ENCODE results near the gene TMEM80.

The TMEM80 gene

GRCh38 chr11:707817-708420, 12.3 kb downstream of the TMEM80 start:
- Mint-ChIP-seq H3K27me3 (peaks cover 24 to 47% of the 10 kb centered on the region in 2 donors), H3K36me3 (ENCODE audit: insufficient read depth) (no peaks in the 10 kb centered on the region), H3K9me3 (no peaks in the 10 kb centered on the region), H3K27ac (no peak overlapping the region), H3K4me3 (peak overlapping the region in 1 of 2 donors; percentile 10), H3K4me1 (ENCODE audit: low read depth in 2 of 2) (peaks cover 3 to 13% of the 10 kb centered on the region in 2 donors)
- ATAC-seq (replicated peaks) (no peak), DNase-seq (no peak)

- H3K4me1 Mint-ChIP-seq (ENCODE audit: low read depth in 2 of 2): peaks cover 3 to 13% of the 10 kb centered on the region in 2 donors
- H3K27me3 Mint-ChIP-seq: peaks cover 24 to 50% of the 10 kb centered on the region in 2 donors
- no peak for DNase-seq
- no peaks in the 10 kb centered on the region for H3K9me3 Mint-ChIP-seq
- H3K4me3 Mint-ChIP-seq: no peak overlapping the region
- ATAC-seq (replicated peaks): no peak
- H3K36me3 Mint-ChIP-seq (ENCODE audit: insufficient read depth): no peaks in the 10 kb centered on the region
- H3K27ac Mint-ChIP-seq: no peak overlapping the region
Observed at GRCh38 chr11:708511-708910, 12.9 kb downstream of the TMEM80 start.

GRCh38 chr11:709109-709997, 13.7 kb downstream of the TMEM80 start:
- ATAC-seq (replicated peaks) (no peak), DNase-seq (no peak)
- Mint-ChIP-seq H3K4me1 (ENCODE audit: low read depth in 2 of 2) (peaks cover 3 to 13% of the 10 kb centered on the region in 2 donors), H3K9me3 (no peaks in the 10 kb centered on the region), H3K27me3 (peaks cover 24 to 58% of the 10 kb centered on the region in 2 donors), H3K27ac (no peak overlapping the region), H3K4me3 (no peak overlapping the region), H3K36me3 (ENCODE audit: insufficient read depth) (no peaks in the 10 kb centered on the region)

GRCh38 chr11:714436-714835, 18.8 kb downstream of the TMEM80 start:
- H3K4me1 Mint-ChIP-seq (ENCODE audit: low read depth in 2 of 2): peaks cover 0 to 8% of the 10 kb centered on the region in 2 donors
- no peaks in the 10 kb centered on the region for H3K36me3 Mint-ChIP-seq (ENCODE audit: insufficient read depth)
- DNase-seq (no peak), ATAC-seq (replicated peaks) (no peak)
- H3K9me3 Mint-ChIP-seq: no peaks in the 10 kb centered on the region
- H3K27me3 Mint-ChIP-seq: peaks cover 24 to 50% of the 10 kb centered on the region in 2 donors
- no peak overlapping the region for H3K4me3 Mint-ChIP-seq
- no peak overlapping the region for H3K27ac Mint-ChIP-seq

GRCh38 chr11:719214-720016, 23.8 kb downstream of the TMEM80 start:
- ATAC-seq (replicated peaks): no peak
- Mint-ChIP-seq H3K9me3 (no peaks in the 10 kb centered on the region), H3K4me3 (peak overlapping the region; percentile 68 to 70), H3K36me3 (ENCODE audit: insufficient read depth) (no peaks in the 10 kb centered on the region), H3K27me3 (peaks cover 27 to 30% of the 10 kb centered on the region in 2 donors), H3K27ac (no peak overlapping the region), H3K4me1 (ENCODE audit: low read depth in 2 of 2) (peaks cover 7 to 11% of the 10 kb centered on the region in 2 donors)
- DNase-seq: no peak

- H3K27me3 Mint-ChIP-seq: peaks cover 20 to 24% of the 10 kb centered on the region in 2 donors
- no peak overlapping the region for H3K27ac Mint-ChIP-seq
- peak overlapping the region; percentile 68 to 70 for H3K4me3 Mint-ChIP-seq
- DNase-seq (no peak), ATAC-seq (replicated peaks) (no peak)
- H3K9me3 Mint-ChIP-seq: no peaks in the 10 kb centered on the region
- H3K36me3 Mint-ChIP-seq (ENCODE audit: insufficient read depth): no peaks in the 10 kb centered on the region
- H3K4me1 Mint-ChIP-seq (ENCODE audit: low read depth in 2 of 2): peaks cover 7 to 11% of the 10 kb centered on the region in 2 donors
Observed at GRCh38 chr11:720017-720641, 24.5 kb downstream of the TMEM80 start.

- H3K27ac Mint-ChIP-seq: no peak overlapping the region
- peak overlapping the region; percentile 69 to 70 for H3K4me3 Mint-ChIP-seq
- peak; percentile 33 to 50 (median 38) for DNase-seq
- H3K27me3 Mint-ChIP-seq: peaks cover 18 to 24% of the 10 kb centered on the region in 2 donors
- H3K9me3 Mint-ChIP-seq: no peaks in the 10 kb centered on the region
- peaks cover 10 to 11% of the 10 kb centered on the region in 2 donors for H3K4me1 Mint-ChIP-seq (ENCODE audit: low read depth in 2 of 2)
- no peaks in the 10 kb centered on the region for H3K36me3 Mint-ChIP-seq (ENCODE audit: insufficient read depth)
- peak; percentile 61 for ATAC-seq (replicated peaks)
Observed at GRCh38 chr11:720642-721246, 25.1 kb downstream of the TMEM80 start.

GRCh38 chr11:721247-721740, 25.7 kb downstream of the TMEM80 start:
- Mint-ChIP-seq H3K9me3 (no peaks in the 10 kb centered on the region), H3K27me3 (peaks cover 18 to 24% of the 10 kb centered on the region in 2 donors), H3K4me3 (peak overlapping the region; percentile 69 to 70), H3K36me3 (ENCODE audit: insufficient read depth) (no peaks in the 10 kb centered on the region), H3K4me1 (ENCODE audit: low read depth in 2 of 2) (peaks cover 10 to 11% of the 10 kb centered on the region in 2 donors), H3K27ac (no peak overlapping the region)
- no peak for ATAC-seq (replicated peaks)
- DNase-seq: no peak

GRCh38 chr11:721741-722345, 26.2 kb downstream of the TMEM80 start:
- Mint-ChIP-seq H3K4me3 (peak overlapping the region; percentile 69 to 70), H3K27ac (no peak overlapping the region), H3K9me3 (no peaks in the 10 kb centered on the region), H3K27me3 (peaks cover 18 to 24% of the 10 kb centered on the region in 2 donors), H3K4me1 (ENCODE audit: low read depth in 2 of 2) (peaks cover 11% of the 10 kb centered on the region in 2 donors), H3K36me3 (ENCODE audit: insufficient read depth) (no peaks in the 10 kb centered on the region)
- DNase-seq (peak; percentile 31 to 41 (median 38)), ATAC-seq (replicated peaks) (peak; percentile 40)

- ATAC-seq (replicated peaks) (no peak), DNase-seq (no peak)
- Mint-ChIP-seq H3K4me1 (ENCODE audit: low read depth in 2 of 2) (peaks cover 11 to 13% of the 10 kb centered on the region in 2 donors), H3K27me3 (peaks cover 18 to 24% of the 10 kb centered on the region in 2 donors), H3K36me3 (ENCODE audit: insufficient read depth) (no peaks in the 10 kb centered on the region), H3K4me3 (peak overlapping the region; percentile 69 to 70), H3K27ac (no peak overlapping the region), H3K9me3 (no peaks in the 10 kb centered on the region)
Observed at GRCh38 chr11:722346-722811, 26.8 kb downstream of the TMEM80 start.

- DNase-seq (peak; percentile 40 to 50 (median 47)), ATAC-seq (replicated peaks) (peak; percentile 45)
- H3K9me3 Mint-ChIP-seq: no peaks in the 10 kb centered on the region
- H3K4me1 Mint-ChIP-seq (ENCODE audit: low read depth in 2 of 2): peaks cover 11 to 13% of the 10 kb centered on the region in 2 donors
- peak overlapping the region; percentile 80 to 89 for H3K4me3 Mint-ChIP-seq
- no peaks in the 10 kb centered on the region for H3K36me3 Mint-ChIP-seq (ENCODE audit: insufficient read depth)
- peaks cover 18 to 24% of the 10 kb centered on the region in 2 donors for H3K27me3 Mint-ChIP-seq
- H3K27ac Mint-ChIP-seq: peak overlapping the region in 1 of 2 donors; percentile 42
Observed at GRCh38 chr11:723120-723883, 27.7 kb downstream of the TMEM80 start.
